GM06990 (cell line): ENCODE measurements around the gene SLC26A11.
"Not testable (repeated sequence)": the region's sequence is repeated elsewhere in the genome, so short reads cannot be mapped to it uniquely, and the experiment has no call there.

Experiments used
- DNase-seq: peaks from one replicate; pipeline ENCODE4 v3.0.0-alpha.2; 2011; ENCODE audit not compliant: insufficient read length; ENCODE audit errors: extremely low read depth
- H3K27me3 ChIP-seq: replicated peaks from 2 replicates; pipeline ENCODE4 v1.6.0; 2011; ENCODE audit warnings: low read length; ENCODE audit not compliant: control insufficient read depth, insufficient read depth
- H3K36me3 ChIP-seq: 2 replicates; pipeline ENCODE4 v1.5.1; 2011; ENCODE audit warnings: low read length; ENCODE audit not compliant: control insufficient read depth, insufficient read depth
- H3K4me3 ChIP-seq: replicated peaks from 2 replicates; pipeline ENCODE4 v1.5.1; 2011; ENCODE audit warnings: low read depth, mild to moderate bottlenecking, control low read depth, low read length
- CTCF ChIP-seq: IDR thresholded peaks from 2 replicates; pipeline ENCODE4 v1.5.1; 2011; ENCODE audit warnings: low read length, control low read depth, mild to moderate bottlenecking, inconsistent platforms; ENCODE audit not compliant: insufficient read depth, poor library complexity, severe bottlenecking

SLC26A11 gene

DNA sequence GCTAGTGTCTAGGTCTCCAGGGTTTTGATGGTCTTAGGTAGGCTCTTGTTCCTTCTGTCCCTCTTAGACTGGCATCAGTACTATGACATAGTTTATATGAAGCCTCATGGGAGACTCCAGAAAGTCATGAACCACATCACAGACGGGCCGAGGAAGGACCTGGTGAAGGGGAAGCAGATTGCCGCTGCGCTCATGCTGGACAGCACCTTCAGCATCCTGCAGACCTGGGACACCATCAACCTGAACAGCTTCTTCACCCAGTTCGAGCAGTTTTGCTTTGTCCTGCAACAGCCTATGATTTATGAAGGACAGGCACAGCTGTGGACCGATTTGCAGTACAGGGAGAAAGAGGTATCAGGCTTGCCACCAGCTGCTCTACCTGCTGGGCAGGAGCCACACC is 74.4 kb downstream of the SLC26A11 start:
- Histone ChIP-seq H3K36me3 (peaks cover 60% of the 10 kb centered on the region), H3K4me3 (no peak overlapping the region), H3K27me3 (no peaks in the 10 kb centered on the region)
- DNase-seq, result no peak
- no peak for TF ChIP-seq CTCF

DNA sequence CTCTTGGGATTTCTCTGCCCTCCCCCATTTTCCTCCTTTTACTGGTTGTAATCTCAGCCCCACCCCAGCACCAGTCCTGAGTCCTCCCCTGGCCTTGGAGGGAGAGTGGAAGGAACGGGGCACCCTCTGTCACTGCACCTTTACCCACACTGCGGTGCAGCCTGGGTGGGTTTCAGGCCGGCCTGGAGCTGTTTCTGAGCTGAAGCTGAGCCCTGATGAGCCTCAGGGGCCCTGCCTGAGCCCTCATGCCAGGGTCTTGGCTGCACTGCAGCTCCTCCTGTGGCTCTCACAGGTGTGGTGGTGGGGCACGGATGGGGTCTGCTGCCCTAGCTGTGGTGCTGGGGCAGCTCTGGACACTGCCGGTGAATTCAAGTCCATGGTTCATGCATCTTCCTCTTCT is 74.9 kb downstream of the SLC26A11 start:
- peaks cover 58% of the 10 kb centered on the region for H3K36me3 ChIP-seq
- TF ChIP-seq CTCF, result no peak
- H3K4me3 ChIP-seq, result no peak overlapping the region
- DNase-seq, result no peak
- no peaks in the 10 kb centered on the region for H3K27me3 ChIP-seq

- Histone ChIP-seq H3K4me3 (no peak overlapping the region), H3K36me3 (peaks cover 54% of the 10 kb centered on the region), H3K27me3 (no peaks in the 10 kb centered on the region)
- no peak for TF ChIP-seq CTCF
- DNase-seq, result no peak
Observed at GRCh38 chr17:80295559-80295958, 75.3 kb downstream of the SLC26A11 start.

- peaks cover 52% of the 10 kb centered on the region for H3K36me3 ChIP-seq
- no peak for TF ChIP-seq CTCF
- no peak overlapping the region for H3K4me3 ChIP-seq
- H3K27me3 ChIP-seq, result no peaks in the 10 kb centered on the region
- no peak for DNase-seq
Observed at GRCh38 chr17:80296221-80296620, 76.0 kb downstream of the SLC26A11 start.

GRCh38 chr17:80297996-80298560 is 77.9 kb downstream of the SLC26A11 start:
- peaks cover 48% of the 10 kb centered on the region for H3K36me3 ChIP-seq
- no peak for DNase-seq

DNA sequence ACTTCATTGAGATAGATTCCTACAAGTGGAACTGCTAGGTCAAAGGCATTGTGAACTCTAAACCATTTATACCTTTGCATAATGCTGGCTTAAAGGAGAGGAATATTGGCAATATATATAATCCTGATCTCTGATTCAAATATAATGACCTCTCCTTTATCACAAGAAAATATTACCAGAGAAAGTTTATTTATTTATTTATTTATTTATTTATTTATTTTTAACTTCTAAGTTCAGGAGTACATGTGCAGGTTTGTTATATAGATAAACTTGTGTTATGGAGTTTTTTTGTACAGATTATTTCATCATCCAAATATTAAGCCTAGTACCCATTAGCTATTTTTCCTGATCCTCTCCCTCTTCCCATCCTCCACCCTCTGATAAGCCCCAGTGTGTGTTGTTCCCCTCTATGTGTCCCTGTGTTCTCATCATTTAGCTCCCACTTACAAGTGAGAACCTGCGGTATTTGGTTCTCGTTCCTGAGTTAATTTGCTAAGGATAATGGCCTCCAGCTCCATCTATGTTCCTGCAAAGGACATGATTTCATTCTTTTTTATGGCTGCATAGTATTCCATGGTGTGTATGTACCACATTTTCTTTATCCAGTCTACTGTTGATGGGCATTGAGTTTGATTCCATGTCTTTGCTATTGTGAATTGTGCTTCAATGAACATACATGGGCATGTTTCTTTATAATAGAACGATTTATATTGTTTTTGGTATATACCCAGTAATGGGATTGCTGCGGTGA is 79.3 kb downstream of the SLC26A11 start:
- H3K27me3 ChIP-seq, DNase-seq, H3K4me3 ChIP-seq: not testable (repeated sequence)
- H3K36me3 ChIP-seq, result peaks cover 42% of the 10 kb centered on the region

More at GRCh38 chr17:80297996-80298560, 77.9 kb downstream of the SLC26A11 start:
- no peaks in the 10 kb centered on the region for H3K27me3 ChIP-seq
- no peak for TF ChIP-seq CTCF
- no peak overlapping the region for H3K4me3 ChIP-seq

GRCh38 chr17:80300756-80301155 is 80.5 kb downstream of the SLC26A11 start:
- not testable (repeated sequence) for H3K4me3 ChIP-seq, DNase-seq, H3K27me3 ChIP-seq
- H3K36me3 ChIP-seq, result peaks cover 33% of the 10 kb centered on the region
